Psoas muscle (tissue), 8 donors: ENCODE data around the gene SNORC. TPM values are rescaled to one million over a fixed set of nuclear protein-coding genes. Genes with fewer than 3 reads are reported as not detected.

Experiments
- ATAC-seq, 4 donors: fragments of 200-7000 bp; cut with Tn5 transposase; one replicate each; pipeline ENCODE4 v1.9.1; 2020; ENCODE audit warnings: moderate library complexity in 3 of 4, mild to moderate bottlenecking in 2 of 4
- DNase-seq, 2 donors: peaks; one replicate each; pipeline ENCODE4 v3.0.0-alpha.2; 2020
- H3K27ac ChIP-seq: fragments of 200-600 bp; one replicate; pipeline ENCODE4 v1.8.0; 2022
- H3K27me3 ChIP-seq, 3 donors: fragments of 200-600 bp in 1 of 3; one replicate each; pipeline versions ENCODE4 v1.6.1 to v1.8.0; 2013 to 2022; ENCODE audit warnings: low read length in 2 of 3, mild to moderate bottlenecking in 2 of 3, moderate library complexity in 1 of 3; ENCODE audit not compliant: insufficient read depth in 3 of 3
- H3K36me3 ChIP-seq, 2 donors: fragments of 200-600 bp in 1 of 2; one replicate each; pipeline versions ENCODE4 v1.6.1 to v1.8.0; 2013 to 2022; ENCODE audit warnings: low read depth in 1 of 2, mild to moderate bottlenecking in 1 of 2, moderate library complexity in 1 of 2; ENCODE audit not compliant: insufficient read depth in 1 of 2
- H3K4me1 ChIP-seq: fragments of 200-600 bp; one replicate; pipeline ENCODE4 v1.8.0; 2022
- H3K4me3 ChIP-seq: fragments of 200-600 bp; one replicate; pipeline ENCODE4 v1.8.0; 2022; ENCODE audit warnings: mild to moderate bottlenecking
- H3K9me3 ChIP-seq: fragments of 200-600 bp; one replicate; pipeline ENCODE4 v1.8.0; 2022
- CTCF ChIP-seq: fragments of 200-600 bp; IDR thresholded peaks from one replicate; pipeline ENCODE4 v1.8.0; 2022; ENCODE audit warnings: antibody characterized with exemption
- WGBS, 3 donors: extraction: QIAGEN DNeasy Blood & Tissue Kit; methylation state at CpG; one replicate each; pipeline versions ENCODE4 v1.1.6 to v1.1.7; 2013; 5-methylcytosine and 5-hydroxymethylcytosine counted together
- intact Hi-C, 2 donors: fragments of 100-400 bp; cut with DNase I; formaldehyde crosslinking; loops; one replicate each; pipeline versions ENCODE4 v1.11.0 to v1.14.2; 2022
- polyA plus RNA-seq, 3 donors: library from polyadenylated mRNA; stranded (reverse); fragments of 200-250 nt; gene quantifications; one replicate each; pipeline ENCODE4 v1.2.3, GENCODE V29; 2013
- total RNA-seq, 4 donors: library from RNA; stranded (reverse); fragmentation: NEBNext Ultra II Directional in 2 of 4; extraction: Animal tissue kit (Norgen Biotek cat#: 25700) in 2 of 4; gene quantifications; one replicate each; pipeline versions ENCODE4 v1.2.1 to v1.2.4, GENCODE V29; 2021 to 2023
- donor health status: healthy with polysubstance abuse.
- donor health status: DM: no; HTN: no; CAD: no; lungs with moderate emphysema.
- donor health status: Bipolar disorder and iron deficiency.
- donor health status: healthy.
- donor health status: DM: yes; HTN: yes; CAD: no.
- donor health status: DM: no; HTN: no; CAD: no.
- donor health status: DM: no; HTN: no; CAD: no.
- donor health status: DM: yes; HTN: yes; CAD: no.

The SNORC gene
- total and polyA plus RNA-seq, 7 donors, result 0.06 to 2.1 (median 0.63) TPM

DNA sequence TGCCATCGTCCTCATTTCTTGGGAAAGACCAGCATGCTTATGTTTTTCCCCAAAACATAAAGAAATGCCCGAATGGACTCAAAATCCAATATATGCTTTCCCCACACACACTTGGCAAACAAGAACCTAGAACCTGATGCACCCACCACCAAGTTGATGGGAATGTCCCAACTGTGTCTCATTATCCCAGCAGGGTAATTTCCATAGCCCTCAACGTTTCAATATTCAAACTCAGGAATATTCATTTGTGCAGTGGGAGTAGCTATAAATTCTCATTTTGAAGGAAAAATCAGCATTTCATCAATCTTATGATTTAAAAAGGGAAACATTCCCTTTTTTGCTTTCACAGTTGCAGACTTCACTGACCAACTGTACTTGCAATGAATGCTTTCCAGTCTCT, 50.7 kb downstream of the SNORC start:
- no peak for TF ChIP-seq CTCF
- ATAC-seq (no peak), DNase-seq (no peak)
- peaks cover 0 to 44% (median 7%) of the 10 kb centered on the region in 3 donors for H3K27me3 ChIP-seq
- H3K4me1 ChIP-seq, result no peaks in the 10 kb centered on the region
- no peak overlapping the region for H3K27ac ChIP-seq
- no peak overlapping the region for H3K4me3 ChIP-seq
- no peaks in the 10 kb centered on the region for H3K9me3 ChIP-seq
- 69 to 72% (median 69%) methylated on average over 3 of the region's 3 CpGs for WGBS, 3 donors
- intact Hi-C loops, result no loop called here
- no peaks in the 10 kb centered on the region for H3K36me3 ChIP-seq

GRCh38 chr2:232924433-232924832, 54.4 kb downstream of the SNORC start:
- no peak for TF ChIP-seq CTCF
- Histone ChIP-seq H3K27me3 (peaks cover 2 to 65% (median 21%) of the 10 kb centered on the region in 3 donors), H3K9me3 (no peaks in the 10 kb centered on the region), H3K4me1 (no peaks in the 10 kb centered on the region), H3K4me3 (no peak overlapping the region), H3K36me3 (no peaks in the 10 kb centered on the region), H3K27ac (no peak overlapping the region)
- ATAC-seq (no peak), DNase-seq (no peak)
- intact Hi-C loops, result no loop called here

DNA sequence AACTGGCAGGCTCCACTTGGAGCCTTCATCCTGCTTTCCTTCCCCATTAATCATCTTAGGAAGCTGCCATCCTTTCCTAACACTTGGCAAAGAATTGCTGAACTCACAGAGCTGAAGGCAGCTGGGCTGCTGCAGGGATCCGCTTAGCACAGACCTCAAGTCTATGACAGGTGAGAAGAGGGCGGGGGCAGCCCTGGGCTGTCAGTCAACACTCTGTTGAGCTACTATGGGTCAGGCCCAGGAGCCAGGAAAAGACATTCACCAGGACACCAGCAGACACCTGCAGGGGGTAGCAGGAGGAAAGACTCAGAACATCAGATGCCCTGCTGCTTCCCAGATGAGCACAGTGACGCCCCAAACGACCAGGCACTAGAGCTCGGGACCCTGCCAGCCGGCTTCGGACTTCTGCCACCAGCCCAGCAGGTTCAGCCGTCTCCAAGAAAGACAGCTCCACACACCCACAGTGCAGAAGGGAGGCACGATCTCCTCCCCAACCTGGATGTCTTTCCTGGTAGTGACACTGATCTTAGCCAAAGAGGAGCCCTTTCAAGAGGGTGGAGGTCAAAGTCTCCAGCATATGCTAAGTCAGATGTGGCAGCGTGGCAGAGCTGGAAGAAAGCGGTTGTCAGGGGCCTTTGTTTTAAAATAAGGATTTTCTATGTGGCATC, 55.2 kb downstream of the SNORC start:
- Histone ChIP-seq H3K27me3 (peaks cover 2 to 64% (median 17%) of the 10 kb centered on the region in 3 donors), H3K4me3 (no peak overlapping the region), H3K9me3 (no peaks in the 10 kb centered on the region), H3K27ac (no peak overlapping the region), H3K36me3 (no peaks in the 10 kb centered on the region), H3K4me1 (no peaks in the 10 kb centered on the region)
- WGBS, 3 donors, result 16 to 30% (median 23%) methylated on average over 11 of the region's 11 CpGs
- TF ChIP-seq CTCF, result no peak
- intact Hi-C loops, result no loop called here
- DNase-seq (no peak), ATAC-seq (peak; percentile 58 to 94 (median 80))

DNA sequence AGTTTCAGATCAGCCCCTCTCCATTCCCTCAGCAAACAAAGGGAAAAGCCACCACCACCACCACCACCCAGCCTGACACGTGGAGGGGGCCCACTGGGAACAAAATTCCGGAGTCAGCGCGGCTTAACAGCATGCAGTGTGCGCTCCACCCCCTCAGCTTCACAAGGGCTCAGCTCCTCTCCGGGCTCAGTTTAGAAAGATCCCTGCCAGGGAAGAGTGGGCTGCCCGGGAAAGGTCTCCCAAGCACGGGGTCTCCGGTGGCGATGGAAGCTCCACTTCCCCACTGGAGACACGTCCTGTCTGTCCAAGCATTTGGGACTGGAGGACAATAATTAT, 55.7 kb downstream of the SNORC start:
- Histone ChIP-seq H3K36me3 (no peaks in the 10 kb centered on the region), H3K27me3 (peaks cover 2 to 64% (median 17%) of the 10 kb centered on the region in 3 donors), H3K27ac (no peak overlapping the region), H3K4me3 (no peak overlapping the region), H3K4me1 (no peaks in the 10 kb centered on the region), H3K9me3 (no peaks in the 10 kb centered on the region)
- DNase-seq, result no peak
- intact Hi-C loops, result no loop called here
- WGBS, 3 donors, result 26 to 37% (median 28%) methylated on average over 11 of the region's 11 CpGs
- TF ChIP-seq CTCF, result no peak
- ATAC-seq, result no peak

GRCh38 chr2:232926431-232926939, 56.4 kb downstream of the SNORC start:
- ATAC-seq, result no peak
- DNase-seq, result no peak
- no peak overlapping the region for H3K27ac ChIP-seq
- H3K36me3 ChIP-seq, result no peaks in the 10 kb centered on the region
- intact Hi-C loops, result no loop called here
- no peaks in the 10 kb centered on the region for H3K9me3 ChIP-seq
- no peaks in the 10 kb centered on the region for H3K4me1 ChIP-seq
- no peak for TF ChIP-seq CTCF
- peaks cover 2 to 65% (median 17%) of the 10 kb centered on the region in 3 donors for H3K27me3 ChIP-seq
- H3K4me3 ChIP-seq, result no peak overlapping the region
- WGBS, 3 donors, result 10 to 12% (median 12%) methylated on average over 13 of the region's 13 CpGs
